H1 (cell line): Measurements from ENCODE around the gene CBLC. TPM values are rescaled to one million over a fixed set of nuclear protein-coding genes. Genes with fewer than 3 reads are reported as not detected.

Experiments
- EP300 ChIP-seq, 2 experiments: IDR thresholded peaks; 1 replicate in 1 of 2; 2 replicates in 1 of 2; pipeline ENCODE4 v1.6.1; 2011 to 2012; ENCODE audit warnings: low read depth in 2 of 2, low read length in 2 of 2, mild to moderate bottlenecking in 2 of 2, borderline replicate concordance in 1 of 2, inconsistent platforms in 1 of 2, moderate library complexity in 1 of 2
- KDM4A ChIP-seq: IDR thresholded peaks from one replicate; pipeline ENCODE4 v1.7.1; 2012; ENCODE audit warnings: low read depth, mild to moderate bottlenecking, moderate library complexity, low read length, inconsistent platforms; ENCODE audit not compliant: severe bottlenecking
- SP4 ChIP-seq: IDR thresholded peaks from 2 replicates; pipeline ENCODE4 v1.6.1; 2012; ENCODE audit warnings: low read length, inconsistent platforms
- polyA plus RNA-seq, 7 experiments: library from polyadenylated mRNA; depleted of rRNA in 3 of 7; stranded (reverse) in 5 of 7; unstranded in 2 of 7; fragments of >200 nt in 5 of 7; fragments of 200-250 nt in 2 of 7; gene quantifications; 1 replicate in 5 of 7; 2 replicates in 1 of 7; 4 replicates in 1 of 7; pipeline versions ENCODE4 v1.2.1 to v1.2.3, GENCODE V29; 2011 to 2013; ENCODE audit warnings: missing spikeins in 2 of 7, mixed read lengths in 2 of 7
- total RNA-seq: library from RNA; stranded (reverse); fragmentation: NEBNext Ultra II Directional; extraction: Animal tissue kit (Norgen Biotek cat#: 25700); gene quantifications from 2 replicates; pipeline ENCODE4 v1.2.1, GENCODE V29; 2021

The CBLC gene
- total and polyA plus RNA-seq, 2 of the 8 experiments (the other 6 are each of a cell fraction or from before 2014, with no cell fraction given) = 17.4 to 35.7 TPM

GRCh38 chr19:44820648-44821609, 43.2 kb downstream of the CBLC start (continued):
- no peak for TF ChIP-seq KDM4A
- TF ChIP-seq SP4 = no peak
- no peak for TF ChIP-seq EP300 (IDR thresholded peaks at IDR 0.05; ENCODE audit: borderline replicate concordance in 1 of 2, low read depth in 2 of 2, low read length in 2 of 2)
